ENCODE data around the gene MCCC1.

DNA sequence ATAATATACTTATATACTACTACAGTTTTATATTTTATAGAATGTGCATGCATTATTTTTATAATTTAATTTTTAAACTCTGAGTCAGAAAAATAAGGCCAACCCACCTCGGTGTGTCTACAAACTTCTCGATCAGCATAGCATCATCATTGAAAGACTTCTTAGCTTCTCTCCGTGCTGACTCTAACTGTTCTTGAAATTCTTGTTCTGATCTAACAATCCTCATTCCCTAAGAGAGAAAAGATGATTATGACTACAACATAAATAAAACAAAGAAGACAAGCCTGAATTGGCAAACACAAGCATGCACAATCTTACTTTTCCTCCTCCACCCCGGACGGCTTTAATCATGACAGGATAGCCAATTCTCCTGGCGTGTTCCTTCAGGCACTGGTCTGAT is 28.4 kb downstream of the MCCC1 start:
- TF ChIP-seq GATA2 (IDR thresholded peaks at IDR 0.05; ENCODE audit: low read depth, low read length) (no peak), GATA3 (IDR thresholded peaks at IDR 0.05; ENCODE audit: low read depth, low read length) (no peak)

Data from SH-SY5Y (cell line).